Mesothelial cell of epicardium (in vitro differentiated cells): Measurements from ENCODE around the gene ATAD5. TPM values are rescaled to one million over a fixed set of nuclear protein-coding genes. Genes with fewer than 3 reads are reported as not detected.

ENCODE experiments used
- DNase-seq, 2 experiments: peaks; one replicate each; pipeline ENCODE4 v3.0.0; 2021; ENCODE audit warnings: low spot score in 2 of 2; ENCODE audit not compliant: unreplicated experiment in 2 of 2
- H3K27ac Mint-ChIP-seq: 2 replicates; pipeline ENCODE4 v1.8.0; 2021; ENCODE audit warnings: mixed read lengths
- H3K27me3 Mint-ChIP-seq: 2 replicates; pipeline ENCODE4 v1.8.0; 2021; ENCODE audit warnings: low read depth, mixed read lengths
- H3K36me3 Mint-ChIP-seq: 2 replicates; pipeline ENCODE4 v1.8.0; 2021; ENCODE audit warnings: mixed read lengths
- H3K4me1 Mint-ChIP-seq: 2 replicates; pipeline ENCODE4 v1.8.0; 2021; ENCODE audit warnings: mixed read lengths
- H3K4me3 Mint-ChIP-seq: 2 replicates; pipeline ENCODE4 v1.8.0; 2021; ENCODE audit warnings: mild to moderate bottlenecking, moderate library complexity, mixed read lengths
- H3K9me3 Mint-ChIP-seq: 2 replicates; pipeline ENCODE4 v1.8.0; 2021; ENCODE audit warnings: mixed read lengths
- total RNA-seq: library from RNA; stranded (reverse); gene quantifications from 3 replicates; pipeline ENCODE4 v1.2.1, GENCODE V29; 2021
- TF ChIP-seq, protein P1 (sequence below): fragments of 200-600 bp; sonication (generic); IDR thresholded peaks from one replicate; pipeline ENCODE4 v1.5.0; 2021; ENCODE audit warnings: antibody characterized with exemption; ENCODE audit not compliant: unreplicated experiment

Gene ATAD5
- total RNA-seq, 1 donor from 2014 or later = 10.6 TPM

DNA sequence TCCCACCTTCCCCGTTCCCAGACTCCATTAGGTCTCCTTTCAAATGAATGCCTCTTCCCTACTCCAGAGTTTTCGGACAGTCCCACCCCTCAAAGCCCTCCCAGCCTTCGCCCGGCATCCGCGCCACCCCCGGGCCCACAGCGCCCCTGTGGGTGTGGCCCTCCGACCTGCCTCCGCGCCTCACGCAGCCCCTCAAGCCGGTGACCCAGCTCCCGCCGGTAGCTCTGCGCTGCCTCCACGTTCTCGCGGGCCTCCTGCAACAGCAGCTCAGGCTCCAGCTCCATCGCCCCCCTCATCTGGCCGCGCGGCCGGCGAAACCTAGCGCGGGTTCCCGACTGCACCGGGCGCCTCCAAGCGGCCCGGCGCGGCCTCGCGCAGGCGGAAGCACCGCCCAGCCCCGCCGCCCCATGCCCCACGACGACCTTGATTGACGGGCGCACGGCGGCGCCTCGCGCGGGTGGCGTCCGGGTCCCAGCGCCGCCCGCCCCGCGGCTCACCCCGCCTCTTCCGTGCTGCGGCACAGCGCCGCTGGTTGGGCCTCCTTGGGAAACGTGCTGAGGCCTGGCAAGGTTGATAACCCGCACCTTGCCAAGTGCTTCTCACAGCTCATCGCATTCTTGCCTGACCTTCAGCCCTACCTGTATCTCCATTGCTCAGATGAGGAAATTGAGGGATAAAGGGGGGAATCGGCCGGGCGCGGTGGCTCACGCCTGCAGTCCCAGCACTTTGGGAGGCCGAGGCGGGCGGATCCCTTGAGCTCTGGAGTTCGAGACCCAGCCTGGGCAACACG lies 7.2 kb upstream of the ATAD5 start, which contains the start of gene CRLF3:
TSS of gene CRLF3 (minus strand) at position 337 of the 790 bp plus-strand sequence. CDS start at position 296, 41 bp downstream.
- Mint-ChIP-seq H3K36me3 (no peaks in the 10 kb centered on the region), H3K9me3 (no peaks in the 10 kb centered on the region), H3K27ac (peak within 1 kb of the TSS; percentile 74), H3K4me1 (peaks cover 9% of the 10 kb centered on the region), H3K27me3 (no peaks in the 10 kb centered on the region), H3K4me3 (peak within 1 kb of the TSS; percentile 83)
- peak; percentile 85 to 89 for DNase-seq
- TF ChIP-seq, protein P1, sequence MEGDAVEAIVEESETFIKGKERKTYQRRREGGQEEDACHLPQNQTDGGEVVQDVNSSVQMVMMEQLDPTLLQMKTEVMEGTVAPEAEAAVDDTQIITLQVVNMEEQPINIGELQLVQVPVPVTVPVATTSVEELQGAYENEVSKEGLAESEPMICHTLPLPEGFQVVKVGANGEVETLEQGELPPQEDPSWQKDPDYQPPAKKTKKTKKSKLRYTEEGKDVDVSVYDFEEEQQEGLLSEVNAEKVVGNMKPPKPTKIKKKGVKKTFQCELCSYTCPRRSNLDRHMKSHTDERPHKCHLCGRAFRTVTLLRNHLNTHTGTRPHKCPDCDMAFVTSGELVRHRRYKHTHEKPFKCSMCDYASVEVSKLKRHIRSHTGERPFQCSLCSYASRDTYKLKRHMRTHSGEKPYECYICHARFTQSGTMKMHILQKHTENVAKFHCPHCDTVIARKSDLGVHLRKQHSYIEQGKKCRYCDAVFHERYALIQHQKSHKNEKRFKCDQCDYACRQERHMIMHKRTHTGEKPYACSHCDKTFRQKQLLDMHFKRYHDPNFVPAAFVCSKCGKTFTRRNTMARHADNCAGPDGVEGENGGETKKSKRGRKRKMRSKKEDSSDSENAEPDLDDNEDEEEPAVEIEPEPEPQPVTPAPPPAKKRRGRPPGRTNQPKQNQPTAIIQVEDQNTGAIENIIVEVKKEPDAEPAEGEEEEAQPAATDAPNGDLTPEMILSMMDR = peak; percentile 47

DNA sequence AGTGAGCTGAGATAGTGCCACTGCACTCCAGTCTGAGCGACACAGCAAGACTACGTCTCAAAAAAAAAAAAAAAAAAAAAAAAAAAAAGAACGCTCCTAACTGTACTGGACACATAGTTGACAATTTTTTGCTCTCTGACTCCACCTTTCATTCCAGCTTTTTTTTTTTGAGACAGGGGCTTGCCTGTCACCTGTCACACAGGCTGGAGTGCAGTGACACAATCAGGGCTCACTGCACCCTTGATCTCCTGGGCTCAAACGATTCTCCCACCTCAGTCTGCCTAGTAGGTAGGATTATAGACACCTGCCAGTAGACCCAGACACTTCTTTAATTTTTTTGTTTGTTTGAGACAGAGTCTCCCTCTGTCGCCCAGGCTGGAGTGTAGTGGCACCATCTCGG lies 4.7 kb upstream of the ATAD5 start:
- Mint-ChIP-seq H3K36me3 (no peaks in the 10 kb centered on the region), H3K4me3 (no peak overlapping the region), H3K4me1 (peaks cover 18% of the 10 kb centered on the region), H3K9me3 (no peaks in the 10 kb centered on the region), H3K27me3 (no peaks in the 10 kb centered on the region), H3K27ac (no peak overlapping the region)
- no peak for DNase-seq
- TF ChIP-seq, protein P1 = no peak

DNA sequence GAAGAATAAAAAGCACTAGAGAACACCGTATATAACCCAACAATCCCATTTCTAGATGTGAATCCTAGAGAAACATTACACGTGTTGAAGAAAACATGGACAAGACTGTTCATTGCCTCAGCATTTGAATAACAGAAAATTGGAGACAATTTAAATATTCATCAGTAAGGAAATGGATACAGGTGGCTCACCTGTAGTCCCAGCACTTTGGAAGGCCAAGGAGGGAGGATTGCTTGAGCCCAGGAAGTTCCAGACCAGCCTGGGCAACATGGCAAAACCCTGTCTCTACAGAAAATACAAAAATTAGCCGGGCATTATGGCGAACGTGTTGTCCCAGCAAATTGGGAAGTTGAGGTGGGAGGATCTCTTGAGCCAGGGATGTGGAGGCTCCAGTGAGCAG lies 2.7 kb upstream of the ATAD5 start:
- H3K4me1 Mint-ChIP-seq = peaks cover 22% of the 10 kb centered on the region
- no peaks in the 10 kb centered on the region for H3K36me3 Mint-ChIP-seq
- DNase-seq = no peak
- no peaks in the 10 kb centered on the region for H3K9me3 Mint-ChIP-seq
- H3K27me3 Mint-ChIP-seq = no peaks in the 10 kb centered on the region
- TF ChIP-seq, protein P1 = no peak
- H3K4me3 Mint-ChIP-seq = no peak overlapping the region
- no peak overlapping the region for H3K27ac Mint-ChIP-seq

DNA sequence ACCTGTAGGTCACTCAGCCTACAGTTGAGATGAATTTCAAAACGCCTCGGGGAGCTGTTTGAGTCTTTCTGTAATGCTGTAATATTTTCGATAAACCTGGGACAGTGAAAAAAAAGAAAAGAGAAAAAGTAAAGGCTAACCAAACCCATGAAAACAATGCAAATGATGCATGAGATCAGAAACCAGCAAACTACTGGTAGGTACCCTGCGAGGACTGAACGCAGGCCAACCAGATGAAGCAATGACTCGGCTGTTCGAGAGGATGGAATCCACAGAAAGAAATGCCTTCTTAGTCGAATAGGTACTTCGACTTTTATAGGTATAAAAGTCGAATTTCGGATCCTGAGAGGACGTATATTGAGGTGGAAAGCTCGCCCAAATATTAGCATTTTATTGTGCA lies 509 bp upstream of the ATAD5 start:
- peaks cover 3% of the 10 kb centered on the region for H3K36me3 Mint-ChIP-seq

DNA sequence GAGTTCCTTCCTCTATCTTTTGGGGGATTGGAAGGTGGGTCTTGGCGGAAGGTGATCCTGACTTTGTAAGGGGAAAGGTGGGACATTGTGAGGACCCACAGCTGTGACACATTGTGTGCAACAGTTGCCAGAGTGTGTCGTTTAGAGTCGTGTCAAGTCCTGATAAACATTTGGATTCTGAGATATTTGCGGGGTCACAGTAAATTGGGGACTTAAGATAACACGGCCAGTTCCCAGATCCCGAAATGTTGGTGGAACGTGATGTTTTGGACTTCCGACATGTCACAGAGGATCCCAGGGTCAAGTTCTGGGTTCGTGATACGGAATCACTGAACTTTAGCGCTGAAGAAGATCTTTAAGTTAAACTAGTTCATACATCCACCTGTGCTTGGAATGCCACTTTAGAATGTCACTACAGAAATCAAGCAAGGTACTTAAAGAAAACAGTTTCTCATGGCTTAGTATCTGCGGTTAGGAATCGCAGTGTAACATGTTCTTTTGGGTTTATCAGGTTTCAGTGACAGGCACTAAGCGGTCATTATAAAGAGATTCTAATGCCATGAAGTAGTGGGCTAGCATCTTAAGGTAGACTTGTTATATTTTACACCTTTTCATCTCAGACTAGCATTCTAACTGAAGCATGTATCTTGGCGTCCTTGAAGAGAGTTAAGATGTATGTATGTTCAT lies 815 bp downstream of the ATAD5 start:
- Mint-ChIP-seq H3K4me1 (peaks cover 22% of the 10 kb centered on the region), H3K4me3 (peak overlapping the region; percentile 99), H3K36me3 (peaks cover 3% of the 10 kb centered on the region), H3K9me3 (no peaks in the 10 kb centered on the region), H3K27me3 (no peaks in the 10 kb centered on the region), H3K27ac (peak overlapping the region; percentile 98)
- TF ChIP-seq, protein P1 = no peak
- DNase-seq = no peak

More for the DNA sequence above, 509 bp upstream of the ATAD5 start:
- TF ChIP-seq, protein P1 = no peak
- Mint-ChIP-seq H3K9me3 (no peaks in the 10 kb centered on the region), H3K4me3 (peak overlapping the region; percentile 99), H3K27me3 (no peaks in the 10 kb centered on the region), H3K27ac (peak overlapping the region; percentile 98), H3K4me1 (peaks cover 22% of the 10 kb centered on the region)
- no peak for DNase-seq
